ENCODE results near the gene NCK1.

Gene NCK1

DNA sequence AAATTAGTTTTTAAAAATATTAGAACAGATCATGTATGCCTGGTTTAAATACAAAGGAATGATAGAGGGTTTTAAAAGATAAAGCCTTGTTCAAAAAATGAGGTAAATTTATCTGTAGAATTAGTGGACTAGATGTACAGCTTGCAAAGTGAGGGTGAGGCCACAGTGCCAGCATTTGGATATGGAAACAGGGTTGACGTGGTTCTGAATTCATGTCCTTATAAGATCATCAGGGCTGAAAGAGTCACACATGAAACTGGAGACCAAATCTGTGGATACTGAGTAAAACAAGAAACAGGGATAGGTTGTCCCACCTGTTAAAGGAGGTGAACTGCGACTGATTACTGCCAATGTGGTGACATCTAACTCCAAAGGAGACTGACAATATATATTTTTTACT, 46.3 kb downstream of the NCK1 start:
- ATAC-seq = no peak
- TF ChIP-seq CSDC2 (CRISPR knock-in tag; IDR thresholded peaks at IDR 0.05) (no peak), RARB (CRISPR knock-in tag; IDR thresholded peaks at IDR 0.05) (no peak), BACH2 (CRISPR knock-in tag; IDR thresholded peaks at IDR 0.05; ENCODE audit: borderline replicate concordance) (no peak), TSHZ2 (CRISPR knock-in tag; IDR thresholded peaks at IDR 0.05) (no peak), CSRNP3 (CRISPR knock-in tag; IDR thresholded peaks at IDR 0.05) (no peak), ZNF565 (CRISPR knock-in tag; conservative IDR thresholded peaks at IDR 0.05; ENCODE audit: low read depth) (no peak), ZNF8 (CRISPR knock-in tag; IDR thresholded peaks at IDR 0.05) (no peak), GLIS3 (CRISPR knock-in tag; IDR thresholded peaks at IDR 0.05) (no peak), ARNTL (CRISPR knock-in tag; IDR thresholded peaks at IDR 0.05; ENCODE audit: borderline replicate concordance, low read depth) (no peak), PATZ1 (CRISPR knock-in tag; IDR thresholded peaks at IDR 0.05; ENCODE audit: borderline replicate concordance) (no peak), PPARA (CRISPR knock-in tag; IDR thresholded peaks at IDR 0.05; ENCODE audit: borderline replicate concordance) (no peak), SNAI2 (CRISPR knock-in tag; IDR thresholded peaks at IDR 0.05) (no peak)
- TF ChIP-seq, protein P1, sequence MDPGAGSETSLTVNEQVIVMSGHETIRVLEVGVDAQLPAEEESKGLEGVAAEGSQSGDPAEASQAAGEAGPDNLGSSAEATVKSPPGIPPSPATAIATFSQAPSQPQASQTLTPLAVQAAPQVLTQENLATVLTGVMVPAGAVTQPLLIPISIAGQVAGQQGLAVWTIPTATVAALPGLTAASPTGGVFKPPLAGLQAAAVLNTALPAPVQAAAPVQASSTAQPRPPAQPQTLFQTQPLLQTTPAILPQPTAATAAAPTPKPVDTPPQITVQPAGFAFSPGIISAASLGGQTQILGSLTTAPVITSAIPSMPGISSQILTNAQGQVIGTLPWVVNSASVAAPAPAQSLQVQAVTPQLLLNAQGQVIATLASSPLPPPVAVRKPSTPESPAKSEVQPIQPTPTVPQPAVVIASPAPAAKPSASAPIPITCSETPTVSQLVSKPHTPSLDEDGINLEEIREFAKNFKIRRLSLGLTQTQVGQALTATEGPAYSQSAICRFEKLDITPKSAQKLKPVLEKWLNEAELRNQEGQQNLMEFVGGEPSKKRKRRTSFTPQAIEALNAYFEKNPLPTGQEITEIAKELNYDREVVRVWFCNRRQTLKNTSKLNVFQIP (CRISPR knock-in tag; IDR thresholded peaks at IDR 0.05; ENCODE audit: borderline replicate concordance, low read depth) = no peak

GRCh38 chr3:136909187-136909586, 47.2 kb downstream of the NCK1 start:
- ATAC-seq = no peak
- TF ChIP-seq TCF4 (CRISPR knock-in tag; IDR thresholded peaks at IDR 0.05; ENCODE audit: borderline replicate concordance) (no peak), CREB5 (CRISPR knock-in tag; IDR thresholded peaks at IDR 0.05; ENCODE audit: low read depth) (no peak), ARNTL (CRISPR knock-in tag; IDR thresholded peaks at IDR 0.05; ENCODE audit: borderline replicate concordance, low read depth) (no peak), CSRNP3 (CRISPR knock-in tag; IDR thresholded peaks at IDR 0.05) (no peak), ESRRG (CRISPR knock-in tag; IDR thresholded peaks at IDR 0.05) (no peak), ZNF8 (CRISPR knock-in tag; IDR thresholded peaks at IDR 0.05) (no peak), ZC3H10 (CRISPR knock-in tag; IDR thresholded peaks at IDR 0.05) (no peak), ZNF565 (CRISPR knock-in tag; conservative IDR thresholded peaks at IDR 0.05; ENCODE audit: low read depth) (no peak), BACH2 (CRISPR knock-in tag; IDR thresholded peaks at IDR 0.05; ENCODE audit: borderline replicate concordance) (no peak), OSR1 (CRISPR knock-in tag; IDR thresholded peaks at IDR 0.05) (no peak), GLIS3 (CRISPR knock-in tag; IDR thresholded peaks at IDR 0.05) (no peak), TOX (CRISPR knock-in tag; IDR thresholded peaks at IDR 0.05; ENCODE audit: borderline replicate concordance) (no peak), TSHZ2 (CRISPR knock-in tag; IDR thresholded peaks at IDR 0.05) (no peak), RARB (CRISPR knock-in tag; IDR thresholded peaks at IDR 0.05) (no peak), ZFP30 (CRISPR knock-in tag; IDR thresholded peaks at IDR 0.05) (no peak), ZNF70 (CRISPR knock-in tag; IDR thresholded peaks at IDR 0.05) (no peak)
- TF ChIP-seq, protein P1 (CRISPR knock-in tag; IDR thresholded peaks at IDR 0.05; ENCODE audit: borderline replicate concordance, low read depth) = no peak
